Suprapubic skin (tissue), 3 donors: Measurements from ENCODE around the gene PAK5.

Experiments used
- EP300 ChIP-seq: sonication (generic); formaldehyde crosslinking; IDR thresholded peaks from one replicate; pipeline ENCODE4 v1.6.1; 2017; ENCODE audit warnings: antibody characterized with exemption
- POLR2A ChIP-seq, 2 donors: fragments of 450-650 bp; IDR thresholded peaks; one replicate each; pipeline ENCODE4 v1.6.1; 2017; ENCODE audit warnings: antibody characterized with exemption in 2 of 2, mild to moderate bottlenecking in 2 of 2, moderate library complexity in 2 of 2
- TF ChIP-seq, protein P1 (sequence below), 2 donors: fragments of 200-600 bp in 1 of 2; fragments of 450-650 bp in 1 of 2; sonication (generic) in 1 of 2; IDR thresholded peaks; one replicate each; pipeline ENCODE4 v1.5.1; 2016 to 2019; ENCODE audit warnings: antibody characterized with exemption in 2 of 2, mild to moderate bottlenecking in 1 of 2, moderate library complexity in 1 of 2

DNA sequence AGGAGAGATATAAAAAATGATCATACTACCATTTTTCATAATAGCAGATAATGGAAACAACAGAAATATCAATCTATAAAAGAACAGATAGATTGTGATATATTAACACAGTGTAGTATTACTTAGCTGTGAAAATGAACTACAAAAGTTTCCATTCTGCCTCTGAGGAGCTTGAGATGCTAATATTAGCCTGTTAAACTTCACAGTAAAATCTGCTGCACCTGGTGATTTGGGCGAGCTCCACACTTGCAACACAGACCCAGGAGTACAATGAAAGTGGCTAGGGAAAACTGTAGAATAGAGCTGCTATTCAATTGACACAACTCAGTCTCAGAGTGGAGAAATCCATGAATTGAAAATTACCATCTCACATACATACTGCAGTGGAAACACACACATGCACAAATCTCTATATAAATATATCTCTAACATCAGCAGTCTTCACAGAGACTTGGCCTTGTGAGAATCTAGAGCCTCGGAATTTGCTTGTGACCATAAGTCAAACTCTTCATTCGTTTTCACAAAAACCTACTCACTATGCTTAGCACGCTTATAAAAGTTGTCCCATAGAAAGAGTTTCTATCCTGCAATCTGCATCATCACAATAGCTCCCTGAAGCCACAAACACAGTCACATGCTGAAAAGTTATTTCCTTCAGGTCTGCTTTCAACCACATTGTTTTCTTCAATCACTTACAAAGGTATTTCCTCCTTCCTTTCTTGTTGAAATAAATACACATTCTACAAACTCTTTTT is 133.0 kb downstream of the PAK5 start:
- TF ChIP-seq, protein P1, sequence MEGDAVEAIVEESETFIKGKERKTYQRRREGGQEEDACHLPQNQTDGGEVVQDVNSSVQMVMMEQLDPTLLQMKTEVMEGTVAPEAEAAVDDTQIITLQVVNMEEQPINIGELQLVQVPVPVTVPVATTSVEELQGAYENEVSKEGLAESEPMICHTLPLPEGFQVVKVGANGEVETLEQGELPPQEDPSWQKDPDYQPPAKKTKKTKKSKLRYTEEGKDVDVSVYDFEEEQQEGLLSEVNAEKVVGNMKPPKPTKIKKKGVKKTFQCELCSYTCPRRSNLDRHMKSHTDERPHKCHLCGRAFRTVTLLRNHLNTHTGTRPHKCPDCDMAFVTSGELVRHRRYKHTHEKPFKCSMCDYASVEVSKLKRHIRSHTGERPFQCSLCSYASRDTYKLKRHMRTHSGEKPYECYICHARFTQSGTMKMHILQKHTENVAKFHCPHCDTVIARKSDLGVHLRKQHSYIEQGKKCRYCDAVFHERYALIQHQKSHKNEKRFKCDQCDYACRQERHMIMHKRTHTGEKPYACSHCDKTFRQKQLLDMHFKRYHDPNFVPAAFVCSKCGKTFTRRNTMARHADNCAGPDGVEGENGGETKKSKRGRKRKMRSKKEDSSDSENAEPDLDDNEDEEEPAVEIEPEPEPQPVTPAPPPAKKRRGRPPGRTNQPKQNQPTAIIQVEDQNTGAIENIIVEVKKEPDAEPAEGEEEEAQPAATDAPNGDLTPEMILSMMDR (IDR thresholded peaks at IDR 0.05): no peak
- TF ChIP-seq POLR2A (IDR thresholded peaks at IDR 0.05): no peak
- TF ChIP-seq EP300: no peak
